Measurements from ENCODE around the gene PRR12. TPM values are rescaled to one million over a fixed set of nuclear protein-coding genes. Genes with fewer than 3 reads are reported as not detected.

Gene PRR12
- total RNA-seq, 1 experiment from 2014 or later, result 53.0 TPM

GRCh38 chr19:49544154-49544553 lies 46.8 kb upstream of the PRR12 start:
- peaks cover 4% of the 10 kb centered on the region for H3K36me3 Mint-ChIP-seq (ENCODE audit: insufficient read depth, unreplicated experiment)
- TF ChIP-seq CTCF (IDR thresholded peaks at IDR 0.05; ENCODE audit: unreplicated experiment), result no peak
- CTCF ChIA-PET, result no interaction called here
- no peak overlapping the region for H3K27ac Mint-ChIP-seq (ENCODE audit: unreplicated experiment)
- H3K9me3 Mint-ChIP-seq (ENCODE audit: low read depth, unreplicated experiment), result no peaks in the 10 kb centered on the region
- no peaks in the 10 kb centered on the region for H3K4me1 Mint-ChIP-seq (ENCODE audit: low read depth, unreplicated experiment)
- no peak overlapping the region for H3K4me3 Mint-ChIP-seq (ENCODE audit: low read depth, unreplicated experiment)
- BruUV-seq (replicated peaks), result no TSS peak
- peaks cover 17% of the 10 kb centered on the region for H3K27me3 Mint-ChIP-seq (ENCODE audit: unreplicated experiment)
- intact Hi-C loops (cut with micrococcal nuclease; ENCODE audit: unreplicated experiment), result no loop called here
- DNase-seq, result no peak

- BruUV-seq (replicated peaks), result no TSS peak
- Mint-ChIP-seq H3K4me3 (ENCODE audit: low read depth, unreplicated experiment) (peak overlapping the region; percentile 29), H3K9me3 (ENCODE audit: low read depth, unreplicated experiment) (no peaks in the 10 kb centered on the region)
Measured at GRCh38 chr19:49546825-49547565, 44.0 kb upstream of the PRR12 start.

GRCh38 chr19:49549045-49549444 lies 41.9 kb upstream of the PRR12 start:
- Mint-ChIP-seq H3K27ac (ENCODE audit: unreplicated experiment) (no peak overlapping the region), H3K36me3 (ENCODE audit: insufficient read depth, unreplicated experiment) (peaks cover 15% of the 10 kb centered on the region), H3K4me3 (ENCODE audit: low read depth, unreplicated experiment) (no peak overlapping the region), H3K4me1 (ENCODE audit: low read depth, unreplicated experiment) (no peaks in the 10 kb centered on the region), H3K27me3 (ENCODE audit: unreplicated experiment) (peaks cover 11% of the 10 kb centered on the region), H3K9me3 (ENCODE audit: low read depth, unreplicated experiment) (no peaks in the 10 kb centered on the region)
- BruUV-seq (replicated peaks), result no TSS peak
- no peak for DNase-seq
- intact Hi-C loops (cut with micrococcal nuclease; ENCODE audit: unreplicated experiment), result no loop called here
- no peak for TF ChIP-seq CTCF (IDR thresholded peaks at IDR 0.05; ENCODE audit: unreplicated experiment)
- CTCF ChIA-PET, result interaction anchor here (0.6 kb wide), 1 partner anchor 18 kb away, joined by 3 read pairs; no protein-coding TSS in a partner anchor

More at GRCh38 chr19:49546825-49547565, 44.0 kb upstream of the PRR12 start:
- CTCF ChIA-PET, result interaction anchor here (0.6 to 1.6 kb wide), 14 partner anchors 12 to 129 kb away, joined by 3 to 25 read pairs (median 4); partner anchors contain the start of gene FCGRT
- DNase-seq, result peak; percentile 80
- peak; percentile 87 for TF ChIP-seq CTCF (IDR thresholded peaks at IDR 0.05; ENCODE audit: unreplicated experiment)
- intact Hi-C loops (cut with micrococcal nuclease; ENCODE audit: unreplicated experiment), result loop anchor here (1.0 kb wide), 1 partner anchor 44 kb away; no protein-coding TSS in a partner anchor
- peaks cover 9% of the 10 kb centered on the region for H3K36me3 Mint-ChIP-seq (ENCODE audit: insufficient read depth, unreplicated experiment)
- H3K27ac Mint-ChIP-seq (ENCODE audit: unreplicated experiment), result peak overlapping the region; percentile 13
- H3K27me3 Mint-ChIP-seq (ENCODE audit: unreplicated experiment), result peaks cover 17% of the 10 kb centered on the region
- H3K4me1 Mint-ChIP-seq (ENCODE audit: low read depth, unreplicated experiment), result no peaks in the 10 kb centered on the region

GRCh38 chr19:49551531-49551930 lies 39.5 kb upstream of the PRR12 start:
- H3K4me3 Mint-ChIP-seq (ENCODE audit: low read depth, unreplicated experiment), result no peak overlapping the region
- intact Hi-C loops (cut with micrococcal nuclease; ENCODE audit: unreplicated experiment), result no loop called here
- no peaks in the 10 kb centered on the region for H3K27me3 Mint-ChIP-seq (ENCODE audit: unreplicated experiment)
- H3K27ac Mint-ChIP-seq (ENCODE audit: unreplicated experiment), result no peak overlapping the region
- no peak for TF ChIP-seq CTCF (IDR thresholded peaks at IDR 0.05; ENCODE audit: unreplicated experiment)
- peaks cover 28% of the 10 kb centered on the region for H3K36me3 Mint-ChIP-seq (ENCODE audit: insufficient read depth, unreplicated experiment)
- no peaks in the 10 kb centered on the region for H3K9me3 Mint-ChIP-seq (ENCODE audit: low read depth, unreplicated experiment)
- no TSS peak for BruUV-seq (replicated peaks)
- CTCF ChIA-PET, result interaction anchor here (0.6 to 1.8 kb wide), 2 partner anchors 19 to 316 kb away, joined by 4 to 7 read pairs; no protein-coding TSS in a partner anchor
- DNase-seq, result no peak
- no peaks in the 10 kb centered on the region for H3K4me1 Mint-ChIP-seq (ENCODE audit: low read depth, unreplicated experiment)

Data from Calu3 (cell line).